Measurements from ENCODE around the gene PKIG. TPM values are rescaled to one million over a fixed set of nuclear protein-coding genes. Genes with fewer than 3 reads are reported as not detected.

PKIG gene
- total and polyA plus RNA-seq, 2 experiments from 2014 or later: 90.4 to 100 TPM

GRCh38 chr20:44540834-44541233 is 41.5 kb upstream of the PKIG start:
- Histone ChIP-seq H3K4me3 (no peak overlapping the region), H3K36me3 (no peaks in the 10 kb centered on the region), H3K27me3 (no peaks in the 10 kb centered on the region), H3K4me1 (ENCODE audit: low read depth) (peaks cover 23% of the 10 kb centered on the region), H3K9me3 (ENCODE audit: low read depth) (no peaks in the 10 kb centered on the region), H3K27ac (no peak overlapping the region)
- TF ChIP-seq CTCF (IDR thresholded peaks at IDR 0.05; ENCODE audit: low read depth, low read length): no peak
- peak in 1 of 2 donors; percentile 70 for DNase-seq (ENCODE audit: low read depth in 1 of 2, low spot score in 1 of 2)

GRCh38 chr20:44541992-44542391 is 40.4 kb upstream of the PKIG start:
- no peaks in the 10 kb centered on the region for H3K36me3 ChIP-seq
- no peak overlapping the region for H3K27ac ChIP-seq
- DNase-seq (ENCODE audit: low read depth in 1 of 2, low spot score in 1 of 2): peak; percentile 27 to 28
- H3K9me3 ChIP-seq (ENCODE audit: low read depth): no peaks in the 10 kb centered on the region
- no peaks in the 10 kb centered on the region for H3K27me3 ChIP-seq
- peaks cover 23% of the 10 kb centered on the region for H3K4me1 ChIP-seq (ENCODE audit: low read depth)
- TF ChIP-seq CTCF (IDR thresholded peaks at IDR 0.05; ENCODE audit: low read depth, low read length): no peak
- H3K4me3 ChIP-seq: no peak overlapping the region

- no peaks in the 10 kb centered on the region for H3K36me3 ChIP-seq
- DNase-seq (ENCODE audit: low read depth in 1 of 2, low spot score in 1 of 2): no peak
- no peak for TF ChIP-seq CTCF (IDR thresholded peaks at IDR 0.05; ENCODE audit: low read depth, low read length)
- no peak overlapping the region for H3K4me3 ChIP-seq
- peaks cover 23% of the 10 kb centered on the region for H3K4me1 ChIP-seq (ENCODE audit: low read depth)
- no peak overlapping the region for H3K27ac ChIP-seq
- no peaks in the 10 kb centered on the region for H3K27me3 ChIP-seq
- H3K9me3 ChIP-seq (ENCODE audit: low read depth): no peaks in the 10 kb centered on the region
Observed at GRCh38 chr20:44542890-44543289, 39.5 kb upstream of the PKIG start.

GRCh38 chr20:44543358-44543757 is 39.0 kb upstream of the PKIG start:
- peaks cover 27% of the 10 kb centered on the region for H3K4me1 ChIP-seq (ENCODE audit: low read depth)
- H3K36me3 ChIP-seq: no peaks in the 10 kb centered on the region
- DNase-seq (ENCODE audit: low read depth in 1 of 2, low spot score in 1 of 2): no peak
- H3K27me3 ChIP-seq: no peaks in the 10 kb centered on the region
- no peak overlapping the region for H3K4me3 ChIP-seq
- no peak overlapping the region for H3K27ac ChIP-seq
- no peaks in the 10 kb centered on the region for H3K9me3 ChIP-seq (ENCODE audit: low read depth)
- TF ChIP-seq CTCF (IDR thresholded peaks at IDR 0.05; ENCODE audit: low read depth, low read length): no peak

GRCh38 chr20:44544263-44544662 is 38.1 kb upstream of the PKIG start:
- H3K4me3 ChIP-seq: no peak overlapping the region
- no peaks in the 10 kb centered on the region for H3K9me3 ChIP-seq (ENCODE audit: low read depth)
- no peaks in the 10 kb centered on the region for H3K27me3 ChIP-seq
- no peaks in the 10 kb centered on the region for H3K36me3 ChIP-seq
- DNase-seq (ENCODE audit: low read depth in 1 of 2, low spot score in 1 of 2): no peak
- no peak for TF ChIP-seq CTCF (IDR thresholded peaks at IDR 0.05; ENCODE audit: low read depth, low read length)
- H3K27ac ChIP-seq: no peak overlapping the region
- peaks cover 35% of the 10 kb centered on the region for H3K4me1 ChIP-seq (ENCODE audit: low read depth)

- DNase-seq (ENCODE audit: low read depth in 1 of 2, low spot score in 1 of 2): no peak
- Histone ChIP-seq H3K27me3 (no peaks in the 10 kb centered on the region), H3K4me3 (no peak overlapping the region), H3K27ac (no peak overlapping the region), H3K4me1 (ENCODE audit: low read depth) (peaks cover 49% of the 10 kb centered on the region), H3K36me3 (no peaks in the 10 kb centered on the region), H3K9me3 (ENCODE audit: low read depth) (no peaks in the 10 kb centered on the region)
- TF ChIP-seq CTCF (IDR thresholded peaks at IDR 0.05; ENCODE audit: low read depth, low read length): no peak
Observed at GRCh38 chr20:44547419-44547818, 35.0 kb upstream of the PKIG start.
